NCI-H1092 (cell line): ENCODE results near the gene CDH3.

Source experiments
- DNase-seq: peaks from one replicate; lab custom pipeline; 2025; lab: John Stamatoyannopoulos, UW

CDH3 gene

GRCh38 chr16:68737730-68738629 is 92.9 kb downstream of the CDH3 start:
- no peak for DNase-seq

GRCh38 chr16:68739964-68740627 is 95.0 kb downstream of the CDH3 start:
- DNase-seq: no peak

GRCh38 chr16:68740628-68741346 is 95.7 kb downstream of the CDH3 start:
- no peak for DNase-seq

GRCh38 chr16:68743664-68744063 is 98.6 kb downstream of the CDH3 start:
- DNase-seq: no peak

DNA sequence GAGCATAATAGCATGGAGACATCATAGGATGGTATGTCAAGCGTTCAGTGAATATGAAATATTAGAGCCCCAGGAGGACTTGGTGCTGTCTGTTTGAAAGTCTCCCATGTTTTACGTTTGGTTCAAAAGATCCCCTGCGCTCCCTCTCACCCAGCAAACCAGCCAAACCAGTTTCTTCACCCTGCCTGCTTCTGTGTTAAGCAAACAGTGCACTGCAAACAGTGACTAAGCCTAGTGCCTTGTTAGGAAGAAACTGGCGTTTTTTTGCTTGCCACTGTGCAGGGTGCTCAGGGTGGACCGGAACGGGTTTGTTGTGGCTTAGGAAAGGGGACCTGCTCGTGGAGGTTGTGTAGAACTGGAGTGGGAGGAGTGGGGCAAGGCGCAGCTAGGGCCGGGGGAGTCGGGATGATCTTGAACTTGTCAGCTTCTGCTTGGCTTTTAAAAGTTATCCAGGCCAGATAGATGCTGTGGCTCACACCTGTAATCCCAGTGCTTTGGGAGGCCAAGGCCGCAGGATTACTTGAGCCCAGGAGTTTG is 99.7 kb downstream of the CDH3 start:
- peak; percentile 22 for DNase-seq

DNA sequence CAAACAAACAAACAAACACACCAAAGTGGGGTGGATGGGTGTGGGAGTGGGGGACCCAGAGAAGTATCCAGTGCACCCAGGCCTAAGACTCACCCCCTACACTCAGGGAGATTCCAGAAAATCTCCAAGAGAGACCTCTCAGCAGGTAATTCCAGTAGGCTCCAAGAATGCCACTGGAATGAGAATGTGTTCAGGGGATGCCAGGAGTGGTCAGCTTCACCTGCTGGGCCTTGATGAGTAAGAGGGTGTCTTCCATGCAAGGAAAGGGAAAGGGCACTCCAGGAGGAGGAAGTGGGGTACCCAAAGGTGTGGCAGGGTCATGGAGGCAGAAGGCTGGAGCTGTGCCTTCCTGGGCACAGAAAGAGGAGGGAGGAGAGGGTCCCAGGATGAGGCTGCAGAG is 101.8 kb downstream of the CDH3 start:
- DNase-seq: no peak

DNA sequence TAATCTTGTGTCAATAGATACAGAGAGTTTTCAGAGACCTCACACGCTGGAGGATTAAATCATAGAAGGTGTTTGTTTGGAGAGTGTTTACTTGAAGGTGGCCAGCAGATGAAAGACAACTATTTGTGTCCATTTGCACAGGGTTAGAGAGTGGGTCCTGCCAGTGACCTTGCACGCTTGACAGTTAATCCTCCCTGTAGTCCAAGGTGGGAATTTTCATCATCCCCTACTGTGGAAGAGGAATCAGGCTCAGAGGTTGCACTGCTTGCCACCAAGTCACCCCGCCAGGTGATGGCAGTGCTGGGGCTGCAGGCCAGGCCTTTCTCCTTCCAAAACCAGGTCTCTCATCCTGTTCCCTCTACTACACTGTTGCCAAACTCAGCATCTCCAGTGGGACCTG is 104.3 kb downstream of the CDH3 start:
- no peak for DNase-seq
